GM12878 (cell line): ENCODE results near the gene TEKT3. TPM values are rescaled to one million over a fixed set of nuclear protein-coding genes. Genes with fewer than 3 reads are reported as not detected.

Experiments used
- ATAC-seq: fragments of 200-7000 bp; cut with Tn5 transposase; 3 replicates; pipeline ENCODE4 v1.9.1; 2020; ENCODE audit warnings: mild to moderate bottlenecking, moderate library complexity
- BruUV-seq: library from RNA; stranded (reverse); fragments of 400-500 nt; replicated peaks from 2 replicates; lab custom pipeline; 2021; lab: Mats Ljungman, UMichigan
- CTCF ChIA-PET: fragments of 300-600 bp; sonication (Branson Sonifier 250); formaldehyde crosslinking; extraction: SDS; loops from one replicate; lab custom pipeline; 2021; ENCODE audit warnings: inconsistent platforms; lab: Yijun Ruan, JAX
- POLR2A ChIA-PET: fragments of 350-600 bp; formaldehyde crosslinking; extraction: SDS; loops from one replicate; lab custom pipeline; 2021; ENCODE audit warnings: inconsistent platforms; lab: Charles Lee
- RAD21 ChIA-PET: fragments of 300-600 bp; sonication (Branson Sonifier 250); formaldehyde crosslinking; loops from one replicate; lab custom pipeline; 2023; ENCODE audit warnings: antibody characterized with exemption; ENCODE audit not compliant: unreplicated experiment; lab: Charles Lee
- SMC1A ChIA-PET: fragments of 300-600 bp; sonication (Branson Sonifier 250); formaldehyde crosslinking; loops from one replicate; lab custom pipeline; 2023; ENCODE audit not compliant: unreplicated experiment, uncharacterized antibody; lab: Charles Lee
- DNase-seq: peaks from one replicate; pipeline ENCODE4 v3.0.0-alpha.2; 2011; ENCODE audit warnings: low read depth, low spot score
- FAIRE-seq: peaks from 3 replicates; lab custom pipeline; 2011; peaks lifted over from hg19 to GRCh38; lab: Jason Lieb, UNC
- H2AFZ ChIP-seq: 2 replicates; pipeline ENCODE4 v1.6.0; 2011; ENCODE audit warnings: low read depth, low read length, control low read depth; ENCODE audit not compliant: control insufficient read depth
- H3K27ac ChIP-seq: 2 replicates; pipeline ENCODE4 v1.5.1; 2011; ENCODE audit warnings: control low read depth; ENCODE audit not compliant: control insufficient read depth, insufficient read depth
- H3K27me3 ChIP-seq, 2 experiments: replicated peaks in 1 of 2; 2 replicates each; pipeline versions ENCODE4 v1.6.0 to v1.6.1; 2011; ENCODE audit warnings: low read length in 1 of 2; ENCODE audit not compliant: control insufficient read depth in 2 of 2, insufficient read depth in 2 of 2
- H3K36me3 ChIP-seq, 2 experiments: 2 replicates each; pipeline ENCODE4 v1.5.1; 2011; ENCODE audit warnings: low read length in 1 of 2; ENCODE audit not compliant: control insufficient read depth in 2 of 2, insufficient read depth in 2 of 2
- H3K4me1 ChIP-seq: 2 replicates; pipeline ENCODE4 v1.6.1; 2011; ENCODE audit warnings: mild to moderate bottlenecking, low read length, moderate library complexity, mixed read lengths; ENCODE audit not compliant: control insufficient read depth, insufficient read depth
- H3K4me2 ChIP-seq: 2 replicates; pipeline ENCODE4 v1.6.0; 2011; ENCODE audit warnings: control low read depth; ENCODE audit not compliant: control insufficient read depth, insufficient read depth
- H3K4me3 ChIP-seq: fragments of 200-600 bp; sonication (generic); 2 replicates; pipeline ENCODE4 v1.5.1; 2016
- H3K79me2 ChIP-seq: 2 replicates; pipeline ENCODE4 v1.6.0; 2011; ENCODE audit warnings: low read length; ENCODE audit not compliant: control insufficient read depth, insufficient read depth
- H3K9ac ChIP-seq: 2 replicates; pipeline ENCODE4 v1.8.0; 2011; ENCODE audit warnings: low read length, control low read depth, mixed read lengths; ENCODE audit not compliant: control insufficient read depth, insufficient read depth
- H3K9me3 ChIP-seq: replicated peaks from 3 replicates; pipeline ENCODE4 v1.5.1; 2011; ENCODE audit warnings: mild to moderate bottlenecking, low read length; ENCODE audit not compliant: control insufficient read depth, insufficient read depth
- H4K20me1 ChIP-seq: 2 replicates; pipeline ENCODE4 v1.6.0; 2011; ENCODE audit not compliant: control insufficient read depth, insufficient read depth
- BCL11A ChIP-seq: IDR thresholded peaks from 2 replicates; pipeline ENCODE4 v1.6.1; 2011; ENCODE audit warnings: low read depth, low read length
- BMI1 ChIP-seq: fragments of 450-650 bp; IDR thresholded peaks from 2 replicates; pipeline ENCODE4 v1.6.1; 2016; ENCODE audit warnings: mild to moderate bottlenecking, moderate library complexity, borderline replicate concordance
- CBX5 ChIP-seq: sonication (generic); IDR thresholded peaks from 2 replicates; pipeline ENCODE4 v1.6.1; 2016; ENCODE audit warnings: low read depth, moderate library complexity, mild to moderate bottlenecking, inconsistent platforms
- CREM ChIP-seq: IDR thresholded peaks from 2 replicates; pipeline ENCODE4 v1.6.1; 2014; ENCODE audit warnings: antibody characterized with exemption, low read depth
- FOS ChIP-seq: IDR thresholded peaks from 3 replicates; pipeline ENCODE4 v1.6.1; 2011; ENCODE audit warnings: borderline replicate concordance; ENCODE audit not compliant: insufficient read length; ENCODE audit errors: extremely low read depth
- IRF4 ChIP-seq: IDR thresholded peaks from 2 replicates; pipeline ENCODE4 v1.6.1; 2011; ENCODE audit warnings: low read depth, low read length
- NFXL1 ChIP-seq: fragments of 450-650 bp; IDR thresholded peaks from 2 replicates; pipeline ENCODE4 v1.6.1; 2017; ENCODE audit warnings: antibody characterized with exemption, mild to moderate bottlenecking, borderline replicate concordance
- RCOR1 ChIP-seq: conservative IDR thresholded peaks from 2 replicates; pipeline ENCODE4 v1.6.1; 2012; ENCODE audit warnings: low read depth, low read length, improper control_type of control experiment
- SMAD5 ChIP-seq: IDR thresholded peaks from 2 replicates; pipeline ENCODE4 v1.6.1; 2016; ENCODE audit warnings: antibody characterized with exemption, low read depth
- SPI1 ChIP-seq: IDR thresholded peaks from 2 replicates; pipeline ENCODE4 v1.6.1; 2011; ENCODE audit warnings: low read depth, mild to moderate bottlenecking, low read length, moderate library complexity, borderline replicate concordance; ENCODE audit not compliant: insufficient read depth
- ZNF384 ChIP-seq: IDR thresholded peaks from 2 replicates; pipeline ENCODE4 v1.6.1; 2012; ENCODE audit warnings: low read depth, mild to moderate bottlenecking, low read length, improper control_type of control experiment, borderline replicate concordance
- WGBS: methylation state at CpG from one replicate; pipeline ENCODE4 v1.1.6; 2016; ENCODE audit warnings: low lambda C conversion rate; ENCODE audit not compliant: insufficient replicate concordance, insufficient coverage; ENCODE audit errors: missing lambda C conversion rate; 5-methylcytosine and 5-hydroxymethylcytosine counted together
- in situ Hi-C: fragments of 300-500 bp; cut with MboI; formaldehyde crosslinking; loops from 9 replicates; pipeline ENCODE4 v1.14.3; 2018; ENCODE audit warnings: mixed read lengths
- intact Hi-C: fragments of 100-400 bp; cut with micrococcal nuclease; formaldehyde crosslinking; loops from one replicate; pipeline ENCODE4 v1.14.2; 2022; ENCODE audit not compliant: unreplicated experiment
- polyA plus RNA-seq, 11 experiments: library from polyadenylated mRNA; depleted of rRNA in 4 of 11; unstranded in 6 of 11; stranded (reverse) in 5 of 11; fragments of >200 nt; fragmentation: Nextera tagmentation in 4 of 11; fragmentation: Illumina TruSeq in 1 of 11; extraction: Ambion mirVana in 4 of 11; extraction: Trizol in 1 of 11; gene quantifications; 1 replicate in 1 of 11; 2 replicates in 10 of 11; pipeline versions ENCODE4 v1.2.1 to v1.2.3, GENCODE V29; 2011 to 2016; ENCODE audit warnings: inconsistent platforms in 2 of 11, missing spikeins in 2 of 11, low read depth in 1 of 11
- total RNA-seq, 4 experiments: library from RNA; depleted of rRNA in 3 of 4; stranded (reverse); fragments of >200 nt in 3 of 4; fragmentation: Illumina TruSeq in 1 of 4; extraction: Trizol in 1 of 4; gene quantifications; 2 replicates each; pipeline versions ENCODE4 v1.2.1 to v1.2.3, GENCODE V29; 2013 to 2021
- TF ChIP-seq, protein P1 (sequence below): fragments of 450-650 bp; IDR thresholded peaks from 2 replicates; pipeline ENCODE4 v1.6.1; 2017; ENCODE audit warnings: mild to moderate bottlenecking, moderate library complexity
- TF ChIP-seq, protein P2 (sequence below): IDR thresholded peaks from 2 replicates; pipeline ENCODE4 v1.6.1; 2011; ENCODE audit warnings: low read depth, mild to moderate bottlenecking, low read length, moderate library complexity, borderline replicate concordance; ENCODE audit errors: extremely low read depth

The TEKT3 gene
- total and polyA plus RNA-seq, 10 of the 15 experiments (the other 5 are each of a cell fraction or from before 2014, with no cell fraction given) = 0.15 TPM; not detected in 9

DNA sequence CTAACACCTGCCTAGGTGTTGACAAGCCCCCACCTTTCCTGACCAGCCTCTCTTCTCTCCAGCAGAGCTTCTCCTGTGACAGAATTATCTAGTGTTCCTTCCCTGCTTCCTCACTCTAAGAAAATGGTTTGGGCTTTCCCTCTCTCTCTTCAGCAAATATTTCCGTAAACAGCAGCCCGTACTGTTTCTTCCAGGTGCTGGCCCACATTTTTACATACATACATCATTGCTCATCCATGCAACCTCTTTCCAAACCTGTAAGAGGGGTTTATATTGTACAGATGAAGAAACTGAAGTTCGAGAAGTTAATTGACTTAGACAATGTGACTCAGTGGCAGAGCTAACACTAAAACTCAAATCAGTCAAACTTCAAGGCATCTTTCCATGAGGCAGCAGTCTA, 569 bp upstream of the TEKT3 start:
- FAIRE-seq = no peak
- CTCF ChIA-PET = no interaction called here
- ATAC-seq = no peak

More for the DNA sequence above, 569 bp upstream of the TEKT3 start:
- DNase-seq = no peak
- WGBS = 4% methylated on average over 3 of the region's 3 CpGs
- Histone ChIP-seq H2AFZ (no peak overlapping the region), H3K79me2 (no peaks in the 10 kb centered on the region), H3K27me3 (peaks cover 0 to 1% of the 10 kb centered on the region in 2 experiments; a peak in 2 of 4 replicates), H3K4me1 (no peaks in the 10 kb centered on the region), H3K9me3 (no peaks in the 10 kb centered on the region), H3K4me3 (no peak overlapping the region), H3K4me2 (no peak overlapping the region), H3K36me3 (no peaks in the 10 kb centered on the region), H3K27ac (no peak overlapping the region), H3K9ac (no peak overlapping the region), H4K20me1 (no peaks in the 10 kb centered on the region)
- TF ChIP-seq ZNF384 (no peak), RCOR1 (no peak), SMAD5 (no peak), BMI1 (no peak), SPI1 (no peak), FOS (no peak), BCL11A (no peak), NFXL1 (no peak), IRF4 (no peak), CREM (no peak), CBX5 (no peak)
- TF ChIP-seq, protein P1, sequence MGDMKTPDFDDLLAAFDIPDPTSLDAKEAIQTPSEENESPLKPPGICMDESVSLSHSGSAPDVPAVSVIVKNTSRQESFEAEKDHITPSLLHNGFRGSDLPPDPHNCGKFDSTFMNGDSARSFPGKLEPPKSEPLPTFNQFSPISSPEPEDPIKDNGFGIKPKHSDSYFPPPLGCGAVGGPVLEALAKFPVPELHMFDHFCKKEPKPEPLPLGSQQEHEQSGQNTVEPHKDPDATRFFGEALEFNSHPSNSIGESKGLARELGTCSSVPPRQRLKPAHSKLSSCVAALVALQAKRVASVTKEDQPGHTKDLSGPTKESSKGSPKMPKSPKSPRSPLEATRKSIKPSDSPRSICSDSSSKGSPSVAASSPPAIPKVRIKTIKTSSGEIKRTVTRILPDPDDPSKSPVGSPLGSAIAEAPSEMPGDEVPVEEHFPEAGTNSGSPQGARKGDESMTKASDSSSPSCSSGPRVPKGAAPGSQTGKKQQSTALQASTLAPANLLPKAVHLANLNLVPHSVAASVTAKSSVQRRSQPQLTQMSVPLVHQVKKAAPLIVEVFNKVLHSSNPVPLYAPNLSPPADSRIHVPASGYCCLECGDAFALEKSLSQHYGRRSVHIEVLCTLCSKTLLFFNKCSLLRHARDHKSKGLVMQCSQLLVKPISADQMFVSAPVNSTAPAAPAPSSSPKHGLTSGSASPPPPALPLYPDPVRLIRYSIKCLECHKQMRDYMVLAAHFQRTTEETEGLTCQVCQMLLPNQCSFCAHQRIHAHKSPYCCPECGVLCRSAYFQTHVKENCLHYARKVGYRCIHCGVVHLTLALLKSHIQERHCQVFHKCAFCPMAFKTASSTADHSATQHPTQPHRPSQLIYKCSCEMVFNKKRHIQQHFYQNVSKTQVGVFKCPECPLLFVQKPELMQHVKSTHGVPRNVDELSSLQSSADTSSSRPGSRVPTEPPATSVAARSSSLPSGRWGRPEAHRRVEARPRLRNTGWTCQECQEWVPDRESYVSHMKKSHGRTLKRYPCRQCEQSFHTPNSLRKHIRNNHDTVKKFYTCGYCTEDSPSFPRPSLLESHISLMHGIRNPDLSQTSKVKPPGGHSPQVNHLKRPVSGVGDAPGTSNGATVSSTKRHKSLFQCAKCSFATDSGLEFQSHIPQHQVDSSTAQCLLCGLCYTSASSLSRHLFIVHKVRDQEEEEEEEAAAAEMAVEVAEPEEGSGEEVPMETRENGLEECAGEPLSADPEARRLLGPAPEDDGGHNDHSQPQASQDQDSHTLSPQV = no peak
- TF ChIP-seq, protein P2, sequence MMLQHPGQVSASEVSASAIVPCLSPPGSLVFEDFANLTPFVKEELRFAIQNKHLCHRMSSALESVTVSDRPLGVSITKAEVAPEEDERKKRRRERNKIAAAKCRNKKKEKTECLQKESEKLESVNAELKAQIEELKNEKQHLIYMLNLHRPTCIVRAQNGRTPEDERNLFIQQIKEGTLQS = no peak
- in situ Hi-C loops = no loop called here
- ChIA-PET POLR2A (no interaction called here), RAD21 (no interaction called here), SMC1A (no interaction called here)
- BruUV-seq = no TSS peak
- intact Hi-C loops = no loop called here
